CD4-positive, alpha-beta T cell (primary cell): ENCODE data around the gene PPP2R5D. TPM values are rescaled to one million over a fixed set of nuclear protein-coding genes. Genes with fewer than 3 reads are reported as not detected.
"Not testable (repeated sequence)": the region's sequence is repeated elsewhere in the genome, so short reads cannot be mapped to it uniquely, and the experiment has no call there.

Experiments
- ATAC-seq: fragments of 200-7000 bp; cut with Tn5 transposase; one replicate; pipeline ENCODE4 v1.10.0; 2022; ENCODE audit warnings: mild to moderate bottlenecking; ENCODE audit not compliant: poor library complexity
- CTCF ChIA-PET: fragments of 350-600 bp; sonication (Branson Sonifier 250); formaldehyde crosslinking; loops from one replicate; lab custom pipeline; 2021; ENCODE audit warnings: antibody characterized with exemption, inconsistent platforms; lab: Charles Lee
- POLR2A ChIA-PET: fragments of 350-600 bp; sonication (Branson Sonifier 250); formaldehyde crosslinking; loops from one replicate; lab custom pipeline; 2021; ENCODE audit warnings: antibody characterized with exemption, inconsistent platforms; lab: Charles Lee
- DNase-seq, 14 experiments: peaks; one replicate each; pipeline ENCODE4 v3.0.0-alpha.2; 2013 to 2020; ENCODE audit warnings: mixed read lengths in 2 of 14
- H3K27ac ChIP-seq, 2 donors: one replicate each; pipeline versions ENCODE4 v1.5.1 to v1.7.0; 2013; ENCODE audit warnings: low read length in 2 of 2, low read depth in 1 of 2, mild to moderate bottlenecking in 1 of 2
- H3K27me3 ChIP-seq, 2 experiments: 1 replicate in 1 of 2; 2 replicates in 1 of 2; pipeline versions ENCODE4 v1.6.1 to v1.7.0; 2013; ENCODE audit warnings: low read length in 2 of 2, control low read depth in 1 of 2, mild to moderate bottlenecking in 1 of 2, moderate library complexity in 1 of 2; ENCODE audit not compliant: insufficient read depth in 2 of 2, control insufficient read depth in 1 of 2
- H3K36me3 ChIP-seq: one replicate; pipeline ENCODE4 v1.6.1; 2013; ENCODE audit warnings: low read length, control low read depth; ENCODE audit not compliant: insufficient read depth
- H3K4me1 ChIP-seq: one replicate; pipeline ENCODE4 v1.6.1; 2013; ENCODE audit warnings: low read length, control low read depth; ENCODE audit not compliant: insufficient read depth
- H3K4me3 ChIP-seq: one replicate; pipeline ENCODE4 v1.5.1; 2013; ENCODE audit warnings: mild to moderate bottlenecking, low read length, moderate library complexity
- H3K9me3 ChIP-seq, 2 experiments: 1 replicate in 1 of 2; 2 replicates in 1 of 2; pipeline versions ENCODE4 v1.6.1 to v1.7.0; 2013; ENCODE audit warnings: low read length in 2 of 2, mild to moderate bottlenecking in 2 of 2, control low read depth in 1 of 2, moderate library complexity in 1 of 2; ENCODE audit not compliant: control insufficient read depth in 1 of 2, insufficient read depth in 1 of 2
- H3K27ac Mint-ChIP-seq: one replicate; pipeline ENCODE4 v1.8.0; 2020; ENCODE audit warnings: mixed read lengths
- H3K27me3 Mint-ChIP-seq: one replicate; pipeline ENCODE4 v1.8.0; 2021; ENCODE audit warnings: mixed read lengths
- H3K36me3 Mint-ChIP-seq: one replicate; pipeline ENCODE4 v1.8.0; 2021; ENCODE audit warnings: low read depth, mixed read lengths
- H3K4me1 Mint-ChIP-seq: one replicate; pipeline ENCODE4 v1.8.0; 2021; ENCODE audit warnings: low read depth, mixed read lengths
- H3K4me3 Mint-ChIP-seq: one replicate; pipeline ENCODE4 v1.8.0; 2020; ENCODE audit warnings: mild to moderate bottlenecking, mixed read lengths
- H3K9me3 Mint-ChIP-seq: one replicate; pipeline ENCODE4 v1.8.0; 2020; ENCODE audit warnings: mixed read lengths
- CTCF ChIP-seq: fragments of 200-600 bp; IDR thresholded peaks from one replicate; pipeline ENCODE4 v1.8.0; 2022; ENCODE audit warnings: antibody characterized with exemption, mild to moderate bottlenecking
- intact Hi-C, 2 experiments: fragments of 100-400 bp; cut with DNase I in 1 of 2; cut with micrococcal nuclease in 1 of 2; formaldehyde crosslinking; loops; one replicate each; pipeline versions ENCODE4 v1.15.1 to v1.9.0; 2023 to 2025; cut with DNase I, micrococcal nuclease
- total RNA-seq, 174 experiments: library from RNA in 2 of 174; stranded (reverse) in 2 of 174; gene quantifications; one replicate each; pipeline ENCODE4 v1.2.3 and lab custom pipeline; 2021 to 2026

PPP2R5D gene
- total RNA-seq, 2 experiments from 2014 or later = 15.3 to 17.5 TPM

- ATAC-seq (no peak), DNase-seq (no peak)
- H3K27me3 ChIP-seq = no peaks in the 10 kb centered on the region
- intact Hi-C loops = no loop called here
- no peak for TF ChIP-seq CTCF
- peaks cover 75% of the 10 kb centered on the region for H3K36me3 ChIP-seq
- Mint-ChIP-seq H3K27me3 (no peaks in the 10 kb centered on the region), H3K4me3 (no peak overlapping the region), H3K4me1 (peaks cover 9% of the 10 kb centered on the region), H3K27ac (no peak overlapping the region), H3K9me3 (no peaks in the 10 kb centered on the region), H3K36me3 (peaks cover 77% of the 10 kb centered on the region)
- CTCF ChIA-PET = no interaction called here
- POLR2A ChIA-PET = interaction anchor here (1.2 kb wide), 1 partner anchor 10 kb away, joined by 6 read pairs; the partner anchor contains the start of gene CNPY3
- peaks cover 11% of the 10 kb centered on the region for H3K4me1 ChIP-seq
- no peak overlapping the region for H3K4me3 ChIP-seq
- H3K9me3 ChIP-seq = no peaks in the 10 kb centered on the region
- no peak overlapping the region for H3K27ac ChIP-seq
These were observed 44.6 kb upstream of the PPP2R5D start for GRCh38 chr6:42939810-42940167.

- POLR2A ChIA-PET = interaction anchor here (0.7 kb wide), 1 partner anchor 11 kb away, joined by 3 read pairs; the partner anchor contains the start of gene CNPY3
- Mint-ChIP-seq H3K4me1 (peaks cover 9% of the 10 kb centered on the region), H3K27me3 (no peaks in the 10 kb centered on the region), H3K27ac (no peak overlapping the region), H3K9me3 (no peaks in the 10 kb centered on the region), H3K4me3 (no peak overlapping the region), H3K36me3 (peaks cover 71% of the 10 kb centered on the region)
- peaks cover 71% of the 10 kb centered on the region for H3K36me3 ChIP-seq
- H3K4me1 ChIP-seq = peaks cover 4% of the 10 kb centered on the region
- DNase-seq = no peak
- no peak overlapping the region for H3K27ac ChIP-seq
- no peaks in the 10 kb centered on the region for H3K9me3 ChIP-seq
- intact Hi-C loops = no loop called here
- CTCF ChIA-PET = no interaction called here
- no peaks in the 10 kb centered on the region for H3K27me3 ChIP-seq
- no peak for ATAC-seq
- no peak for TF ChIP-seq CTCF
- no peak overlapping the region for H3K4me3 ChIP-seq
These were observed 43.8 kb upstream of the PPP2R5D start for GRCh38 chr6:42940493-42941045.

GRCh38 chr6:42941356-42941755 lies 43.0 kb upstream of the PPP2R5D start:
- H3K27me3 ChIP-seq, H3K27ac ChIP-seq, H3K27ac Mint-ChIP-seq, H3K9me3 ChIP-seq, H3K27me3 Mint-ChIP-seq, H3K4me1 Mint-ChIP-seq, H3K9me3 Mint-ChIP-seq, ATAC-seq, CTCF ChIA-PET, intact Hi-C loops, H3K4me3 Mint-ChIP-seq, H3K4me3 ChIP-seq, H3K4me1 ChIP-seq, DNase-seq: not testable (repeated sequence)
- H3K36me3 ChIP-seq = peaks cover 67% of the 10 kb centered on the region
- POLR2A ChIA-PET = interaction anchor here (1.4 kb wide), 1 partner anchor 12 kb away, joined by 3 read pairs; the partner anchor contains the start of gene CNPY3
- H3K36me3 Mint-ChIP-seq = peaks cover 67% of the 10 kb centered on the region

- ChIA-PET POLR2A (no interaction called here), CTCF (no interaction called here)
- Mint-ChIP-seq H3K4me1 (peaks cover 6% of the 10 kb centered on the region), H3K27ac (no peak overlapping the region), H3K36me3 (peaks cover 62% of the 10 kb centered on the region), H3K27me3 (no peaks in the 10 kb centered on the region), H3K9me3 (no peaks in the 10 kb centered on the region), H3K4me3 (no peak overlapping the region)
- no peak overlapping the region for H3K27ac ChIP-seq
- H3K4me1 ChIP-seq = no peaks in the 10 kb centered on the region
- DNase-seq (no peak), ATAC-seq (no peak)
- peaks cover 56% of the 10 kb centered on the region for H3K36me3 ChIP-seq
- no peak overlapping the region for H3K4me3 ChIP-seq
- no peaks in the 10 kb centered on the region for H3K27me3 ChIP-seq
- intact Hi-C loops = no loop called here
- no peak for TF ChIP-seq CTCF
- H3K9me3 ChIP-seq = no peaks in the 10 kb centered on the region
These were observed 41.9 kb upstream of the PPP2R5D start for GRCh38 chr6:42942444-42942843.
